Glutamatergic neuron (in vitro differentiated cells): ENCODE results near the gene RPTOR. TPM values are rescaled to one million over a fixed set of nuclear protein-coding genes. Genes with fewer than 3 reads are reported as not detected.

Source experiments
- DNase-seq: peaks from one replicate; pipeline ENCODE4 v3.0.0; 2022
- H3K27ac Mint-ChIP-seq: one replicate; pipeline ENCODE4 v1.8.0; 2020; ENCODE audit warnings: mild to moderate bottlenecking, mixed read lengths, inconsistent platforms; ENCODE audit not compliant: unreplicated experiment
- H3K27me3 Mint-ChIP-seq: one replicate; pipeline ENCODE4 v1.8.0; 2020; ENCODE audit warnings: mild to moderate bottlenecking, moderate library complexity, mixed read lengths, inconsistent platforms; ENCODE audit not compliant: unreplicated experiment
- H3K36me3 Mint-ChIP-seq: one replicate; pipeline ENCODE4 v1.8.0; 2020; ENCODE audit warnings: mild to moderate bottlenecking, mixed read lengths, inconsistent platforms; ENCODE audit not compliant: unreplicated experiment
- H3K4me1 Mint-ChIP-seq: one replicate; pipeline ENCODE4 v1.8.0; 2020; ENCODE audit warnings: mild to moderate bottlenecking, low read depth, mixed read lengths, inconsistent platforms; ENCODE audit not compliant: unreplicated experiment
- H3K4me3 Mint-ChIP-seq: one replicate; pipeline ENCODE4 v1.8.0; 2020; ENCODE audit warnings: mild to moderate bottlenecking, mixed read lengths, inconsistent platforms; ENCODE audit not compliant: unreplicated experiment
- H3K9me3 Mint-ChIP-seq: one replicate; pipeline ENCODE4 v1.8.0; 2020; ENCODE audit warnings: mild to moderate bottlenecking, moderate library complexity, mixed read lengths, inconsistent platforms; ENCODE audit not compliant: unreplicated experiment
- total RNA-seq: library from RNA; stranded (reverse); fragmentation: NEBNext Ultra II Directional; extraction: Animal tissue kit (Norgen Biotek cat#: 25700); gene quantifications from one replicate; pipeline ENCODE4 v1.2.1, GENCODE V29; 2021; ENCODE audit not compliant: unreplicated experiment
- TF ChIP-seq, protein P1 (sequence below): fragments of 200-600 bp; sonication (generic); IDR thresholded peaks from one replicate; pipeline ENCODE4 v1.5.0; 2021; ENCODE audit not compliant: partially characterized antibody, unreplicated experiment

Gene RPTOR
- total RNA-seq, 1 donor from 2014 or later: 39.8 TPM

DNA sequence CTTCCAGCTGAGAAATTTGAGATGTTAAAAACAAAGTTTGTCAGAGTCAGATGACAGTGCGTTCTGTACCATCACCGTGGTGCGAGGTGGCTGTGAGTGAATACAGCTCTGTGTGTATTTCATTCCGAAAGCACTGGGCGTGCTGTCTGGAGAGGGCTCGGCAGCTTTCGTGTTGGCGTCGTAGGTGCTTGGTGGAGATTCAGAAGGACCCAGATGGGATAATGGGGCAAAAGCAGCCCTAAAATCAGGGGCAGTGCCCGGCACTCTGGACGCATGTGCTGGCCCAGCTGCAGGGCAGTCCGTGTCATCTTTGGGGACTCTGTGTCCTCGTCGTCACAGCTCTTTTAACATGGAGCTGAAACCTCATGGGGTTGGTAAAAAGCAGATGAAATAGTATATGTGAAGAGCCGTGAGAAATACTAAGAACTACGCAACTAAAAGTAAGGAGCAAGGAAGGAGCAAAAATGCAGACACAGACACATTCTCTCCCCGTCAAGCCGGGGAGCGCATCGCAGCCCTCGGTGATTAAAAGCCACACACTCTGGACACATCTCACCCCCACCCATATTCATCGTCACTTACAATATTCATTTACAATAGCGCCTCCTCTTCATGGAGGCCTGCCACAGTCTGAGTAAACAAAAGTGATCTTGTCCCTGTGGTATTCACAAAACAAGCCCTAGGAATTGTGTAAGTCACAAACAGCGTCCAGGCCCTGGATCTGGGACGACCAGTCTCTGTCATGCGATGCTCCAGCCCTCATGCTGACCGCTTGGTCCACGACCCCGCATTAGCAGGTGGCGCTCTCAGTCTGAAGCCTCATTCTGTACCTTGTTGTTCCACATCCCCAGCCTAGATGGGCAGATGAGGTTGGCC, 206.7 kb downstream of the RPTOR start:
- no peak for DNase-seq
- peaks cover 6% of the 10 kb centered on the region for H3K36me3 Mint-ChIP-seq
- peaks cover 36% of the 10 kb centered on the region for H3K4me1 Mint-ChIP-seq
- peak overlapping the region; percentile 28 for H3K4me3 Mint-ChIP-seq
- H3K27ac Mint-ChIP-seq: peak overlapping the region; percentile 76
- H3K27me3 Mint-ChIP-seq: peaks cover 8% of the 10 kb centered on the region
- peaks cover 9% of the 10 kb centered on the region for H3K9me3 Mint-ChIP-seq
- TF ChIP-seq, protein P1, sequence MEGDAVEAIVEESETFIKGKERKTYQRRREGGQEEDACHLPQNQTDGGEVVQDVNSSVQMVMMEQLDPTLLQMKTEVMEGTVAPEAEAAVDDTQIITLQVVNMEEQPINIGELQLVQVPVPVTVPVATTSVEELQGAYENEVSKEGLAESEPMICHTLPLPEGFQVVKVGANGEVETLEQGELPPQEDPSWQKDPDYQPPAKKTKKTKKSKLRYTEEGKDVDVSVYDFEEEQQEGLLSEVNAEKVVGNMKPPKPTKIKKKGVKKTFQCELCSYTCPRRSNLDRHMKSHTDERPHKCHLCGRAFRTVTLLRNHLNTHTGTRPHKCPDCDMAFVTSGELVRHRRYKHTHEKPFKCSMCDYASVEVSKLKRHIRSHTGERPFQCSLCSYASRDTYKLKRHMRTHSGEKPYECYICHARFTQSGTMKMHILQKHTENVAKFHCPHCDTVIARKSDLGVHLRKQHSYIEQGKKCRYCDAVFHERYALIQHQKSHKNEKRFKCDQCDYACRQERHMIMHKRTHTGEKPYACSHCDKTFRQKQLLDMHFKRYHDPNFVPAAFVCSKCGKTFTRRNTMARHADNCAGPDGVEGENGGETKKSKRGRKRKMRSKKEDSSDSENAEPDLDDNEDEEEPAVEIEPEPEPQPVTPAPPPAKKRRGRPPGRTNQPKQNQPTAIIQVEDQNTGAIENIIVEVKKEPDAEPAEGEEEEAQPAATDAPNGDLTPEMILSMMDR: no peak

DNA sequence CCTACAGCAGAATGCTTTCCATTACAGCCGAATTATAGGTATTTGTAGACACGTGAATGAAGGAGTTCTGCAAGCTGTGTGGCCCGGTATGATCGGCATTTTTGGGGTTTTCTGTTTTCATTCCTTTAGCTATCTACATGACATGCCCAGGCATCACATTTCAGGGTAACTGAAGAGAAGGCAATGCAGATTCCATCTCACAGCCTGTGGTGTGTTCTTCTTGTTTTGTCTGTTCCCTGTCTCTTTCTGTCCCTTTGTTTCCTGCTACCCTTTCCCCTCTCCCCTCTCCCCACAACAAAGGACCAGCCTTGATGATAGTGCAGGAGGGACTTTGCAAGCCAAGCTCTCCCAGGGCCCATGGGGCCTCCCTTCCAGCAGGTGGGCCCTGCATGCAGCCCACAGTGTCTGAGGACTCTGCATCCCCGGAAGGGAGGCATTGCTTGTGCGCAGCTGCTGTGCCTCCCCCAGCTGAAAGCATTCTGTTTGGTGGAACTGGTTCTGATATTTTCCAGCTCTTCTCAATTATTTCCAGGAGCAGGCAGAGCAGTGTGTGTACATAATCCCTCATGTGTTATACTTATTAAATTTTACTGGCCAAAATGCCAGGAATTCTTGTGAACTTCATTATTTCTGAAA, 207.4 kb downstream of the RPTOR start:
- Mint-ChIP-seq H3K36me3 (peaks cover 9% of the 10 kb centered on the region), H3K4me1 (peaks cover 36% of the 10 kb centered on the region), H3K9me3 (peaks cover 9% of the 10 kb centered on the region), H3K27ac (peak overlapping the region; percentile 76), H3K4me3 (peak overlapping the region; percentile 52), H3K27me3 (peaks cover 6% of the 10 kb centered on the region)
- TF ChIP-seq, protein P1: no peak
- no peak for DNase-seq

- Mint-ChIP-seq H3K27ac (peak overlapping the region; percentile 74), H3K4me3 (peak overlapping the region; percentile 58), H3K27me3 (peaks cover 5% of the 10 kb centered on the region), H3K4me1 (peaks cover 36% of the 10 kb centered on the region), H3K36me3 (peaks cover 9% of the 10 kb centered on the region), H3K9me3 (peaks cover 6% of the 10 kb centered on the region)
- TF ChIP-seq, protein P1: no peak
- no peak for DNase-seq
Observed at GRCh38 chr17:80753685-80754345, 209.2 kb downstream of the RPTOR start.

DNA sequence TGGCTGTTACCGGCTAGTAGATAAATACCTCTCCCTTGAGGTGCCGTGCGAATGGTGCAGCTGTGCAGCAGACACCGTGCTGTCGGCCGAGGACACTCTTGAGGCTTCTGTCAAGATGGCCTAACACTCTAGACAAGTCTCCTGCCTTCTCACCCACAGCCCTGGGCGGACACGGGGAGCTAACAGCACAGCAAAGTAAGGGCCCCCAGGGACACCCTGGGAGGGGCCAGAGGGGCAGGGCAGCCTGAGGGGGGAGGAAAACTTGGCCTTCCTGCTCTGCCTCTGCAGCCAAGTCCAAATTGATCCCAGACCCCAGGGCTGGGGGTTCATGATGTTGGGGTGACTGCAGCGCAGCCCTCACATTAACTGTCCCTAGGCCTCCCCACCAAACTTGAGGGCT, 210.2 kb downstream of the RPTOR start:
- H3K4me3 Mint-ChIP-seq: peak overlapping the region; percentile 50
- peaks cover 5% of the 10 kb centered on the region for H3K27me3 Mint-ChIP-seq
- DNase-seq: no peak
- peaks cover 38% of the 10 kb centered on the region for H3K4me1 Mint-ChIP-seq
- H3K27ac Mint-ChIP-seq: peak overlapping the region; percentile 29
- peaks cover 9% of the 10 kb centered on the region for H3K36me3 Mint-ChIP-seq
- peaks cover 6% of the 10 kb centered on the region for H3K9me3 Mint-ChIP-seq
- TF ChIP-seq, protein P1: no peak
